ENCODE measurements around the gene FOXL3. TPM values are rescaled to one million over a fixed set of nuclear protein-coding genes. Genes with fewer than 3 reads are reported as not detected.

FOXL3 gene
- polyA plus RNA-seq, 1 experiment, result not detected

DNA sequence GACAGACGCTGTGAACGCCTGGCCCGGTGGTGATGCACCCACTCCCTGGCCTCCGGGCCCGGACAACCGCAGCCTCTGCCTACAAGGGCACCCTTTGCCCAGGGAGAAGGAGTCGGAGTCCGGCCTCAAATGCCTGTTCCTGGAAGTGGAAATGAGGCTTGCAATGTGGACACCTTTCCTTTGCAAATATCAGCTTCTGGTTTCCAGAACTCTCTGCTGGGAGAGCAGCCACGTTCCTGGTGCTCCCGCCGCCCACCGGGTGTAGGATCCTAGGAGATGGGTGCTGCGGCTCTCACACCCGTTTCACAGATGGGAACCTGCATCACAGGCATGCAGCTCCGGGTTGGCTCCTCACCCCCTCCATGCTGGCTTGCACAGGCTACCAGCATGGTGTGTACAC lies 2.9 kb downstream of the FOXL3 start:
- POLR2A ChIA-PET, result no interaction called here
- no peak for DNase-seq (ENCODE audit: low read depth, low spot score)
- Histone ChIP-seq H3K27me3 (ENCODE audit: control insufficient read depth, insufficient read depth, low read length) (peaks cover 62% of the 10 kb centered on the region), H3K27ac (ENCODE audit: low read depth, low read length) (no peak overlapping the region), H3K4me3 (ENCODE audit: low read depth, low read length) (no peak overlapping the region), H3K9me3 (ENCODE audit: control insufficient read depth, insufficient read depth, low read length) (peaks cover 8% of the 10 kb centered on the region)
- CTCF ChIA-PET, result no interaction called here
- TF ChIP-seq, protein P1, sequence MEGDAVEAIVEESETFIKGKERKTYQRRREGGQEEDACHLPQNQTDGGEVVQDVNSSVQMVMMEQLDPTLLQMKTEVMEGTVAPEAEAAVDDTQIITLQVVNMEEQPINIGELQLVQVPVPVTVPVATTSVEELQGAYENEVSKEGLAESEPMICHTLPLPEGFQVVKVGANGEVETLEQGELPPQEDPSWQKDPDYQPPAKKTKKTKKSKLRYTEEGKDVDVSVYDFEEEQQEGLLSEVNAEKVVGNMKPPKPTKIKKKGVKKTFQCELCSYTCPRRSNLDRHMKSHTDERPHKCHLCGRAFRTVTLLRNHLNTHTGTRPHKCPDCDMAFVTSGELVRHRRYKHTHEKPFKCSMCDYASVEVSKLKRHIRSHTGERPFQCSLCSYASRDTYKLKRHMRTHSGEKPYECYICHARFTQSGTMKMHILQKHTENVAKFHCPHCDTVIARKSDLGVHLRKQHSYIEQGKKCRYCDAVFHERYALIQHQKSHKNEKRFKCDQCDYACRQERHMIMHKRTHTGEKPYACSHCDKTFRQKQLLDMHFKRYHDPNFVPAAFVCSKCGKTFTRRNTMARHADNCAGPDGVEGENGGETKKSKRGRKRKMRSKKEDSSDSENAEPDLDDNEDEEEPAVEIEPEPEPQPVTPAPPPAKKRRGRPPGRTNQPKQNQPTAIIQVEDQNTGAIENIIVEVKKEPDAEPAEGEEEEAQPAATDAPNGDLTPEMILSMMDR (IDR thresholded peaks at IDR 0.05; ENCODE audit: low read depth, low read length), result no peak

DNA sequence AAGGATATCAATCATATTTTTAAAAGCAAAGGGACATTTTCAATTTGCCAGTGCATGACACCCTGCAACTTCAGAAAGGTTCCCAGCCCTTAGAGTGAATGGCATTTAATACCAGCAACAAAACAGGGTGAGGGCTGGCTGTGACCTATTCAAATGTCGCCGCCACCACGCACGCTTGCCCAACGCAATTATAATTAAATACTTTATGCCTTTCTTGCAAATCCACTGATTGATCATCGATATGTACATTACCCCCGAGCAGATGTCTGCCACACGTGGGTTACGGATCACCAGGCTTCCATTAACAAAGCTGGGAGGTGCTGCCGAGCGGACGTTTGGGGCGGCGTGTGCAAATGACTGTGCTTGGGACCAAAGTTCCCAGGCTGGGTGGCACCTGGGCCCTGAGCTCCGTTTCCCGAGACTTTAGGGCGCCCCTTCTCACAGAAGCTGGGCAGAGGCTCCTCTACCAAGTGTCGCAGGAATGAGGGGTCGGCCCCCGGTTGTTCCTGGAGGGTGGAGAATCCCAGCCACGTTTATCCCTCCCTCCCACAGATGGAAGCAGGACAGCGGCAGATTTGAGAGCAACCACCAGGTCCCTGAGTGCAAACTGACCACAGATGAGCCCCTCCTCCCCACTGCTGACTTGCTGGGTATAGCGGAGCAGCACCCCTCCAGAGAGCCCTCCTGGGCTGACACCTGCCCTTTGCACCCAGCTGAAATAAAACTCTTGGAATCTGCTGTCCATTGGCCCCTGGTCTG lies 3.9 kb downstream of the FOXL3 start:
- no peak overlapping the region for H3K27ac ChIP-seq (ENCODE audit: low read depth, low read length)
- no peak for DNase-seq (ENCODE audit: low read depth, low spot score)
- POLR2A ChIA-PET, result no interaction called here
- H3K27me3 ChIP-seq (ENCODE audit: control insufficient read depth, insufficient read depth, low read length), result peaks cover 55% of the 10 kb centered on the region
- peaks cover 4% of the 10 kb centered on the region; the same call in 1 of the 2 replicates for H3K9me3 ChIP-seq (ENCODE audit: control insufficient read depth, insufficient read depth, low read length)
- CTCF ChIA-PET, result no interaction called here
- no peak overlapping the region for H3K4me3 ChIP-seq (ENCODE audit: low read depth, low read length)
- TF ChIP-seq, protein P1 (IDR thresholded peaks at IDR 0.05; ENCODE audit: low read depth, low read length), result no peak

DNA sequence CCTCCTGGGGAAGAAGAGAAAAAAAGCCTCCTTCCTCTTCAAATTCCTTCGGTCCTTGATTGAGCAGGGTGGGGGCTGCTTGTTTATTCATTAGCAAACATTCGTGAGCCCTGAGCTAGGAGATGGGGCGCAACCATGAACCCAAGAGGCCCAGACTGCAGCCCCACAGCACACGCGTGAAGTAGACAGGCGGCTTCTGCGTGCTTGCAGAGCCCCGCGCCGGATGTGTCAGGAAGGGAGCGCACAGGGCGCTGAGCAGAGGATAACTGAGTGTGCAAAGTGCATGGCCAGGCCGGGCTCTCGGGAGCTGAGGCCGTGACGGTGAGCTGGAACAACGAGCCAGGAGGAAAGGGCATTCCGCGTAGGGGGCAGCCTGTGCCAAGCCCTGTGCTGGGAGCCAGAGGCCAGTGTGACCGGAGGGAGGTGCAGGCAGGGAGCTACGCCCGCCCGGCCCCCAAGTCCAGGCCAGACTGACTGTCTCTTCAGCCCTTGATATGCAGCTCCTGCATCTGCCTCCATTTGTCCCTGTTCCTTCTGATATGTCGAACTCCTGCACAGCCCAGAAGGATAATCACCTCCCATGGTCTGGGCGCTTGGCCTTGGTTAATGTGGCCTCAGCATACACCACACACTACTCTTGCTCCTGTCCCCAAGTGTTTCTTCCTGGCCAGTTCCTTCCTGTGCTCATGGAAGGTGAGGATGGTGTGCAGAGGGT lies 4.6 kb downstream of the FOXL3 start:
- Histone ChIP-seq H3K4me3 (ENCODE audit: low read depth, low read length) (no peak overlapping the region), H3K27me3 (ENCODE audit: control insufficient read depth, insufficient read depth, low read length) (peaks cover 49% of the 10 kb centered on the region), H3K9me3 (ENCODE audit: control insufficient read depth, insufficient read depth, low read length) (peaks cover 4% of the 10 kb centered on the region; the same call in 1 of the 2 replicates), H3K27ac (ENCODE audit: low read depth, low read length) (no peak overlapping the region)
- CTCF ChIA-PET, result no interaction called here
- TF ChIP-seq, protein P1 (IDR thresholded peaks at IDR 0.05; ENCODE audit: low read depth, low read length), result no peak
- no peak for DNase-seq (ENCODE audit: low read depth, low spot score)
- POLR2A ChIA-PET, result no interaction called here

DNA sequence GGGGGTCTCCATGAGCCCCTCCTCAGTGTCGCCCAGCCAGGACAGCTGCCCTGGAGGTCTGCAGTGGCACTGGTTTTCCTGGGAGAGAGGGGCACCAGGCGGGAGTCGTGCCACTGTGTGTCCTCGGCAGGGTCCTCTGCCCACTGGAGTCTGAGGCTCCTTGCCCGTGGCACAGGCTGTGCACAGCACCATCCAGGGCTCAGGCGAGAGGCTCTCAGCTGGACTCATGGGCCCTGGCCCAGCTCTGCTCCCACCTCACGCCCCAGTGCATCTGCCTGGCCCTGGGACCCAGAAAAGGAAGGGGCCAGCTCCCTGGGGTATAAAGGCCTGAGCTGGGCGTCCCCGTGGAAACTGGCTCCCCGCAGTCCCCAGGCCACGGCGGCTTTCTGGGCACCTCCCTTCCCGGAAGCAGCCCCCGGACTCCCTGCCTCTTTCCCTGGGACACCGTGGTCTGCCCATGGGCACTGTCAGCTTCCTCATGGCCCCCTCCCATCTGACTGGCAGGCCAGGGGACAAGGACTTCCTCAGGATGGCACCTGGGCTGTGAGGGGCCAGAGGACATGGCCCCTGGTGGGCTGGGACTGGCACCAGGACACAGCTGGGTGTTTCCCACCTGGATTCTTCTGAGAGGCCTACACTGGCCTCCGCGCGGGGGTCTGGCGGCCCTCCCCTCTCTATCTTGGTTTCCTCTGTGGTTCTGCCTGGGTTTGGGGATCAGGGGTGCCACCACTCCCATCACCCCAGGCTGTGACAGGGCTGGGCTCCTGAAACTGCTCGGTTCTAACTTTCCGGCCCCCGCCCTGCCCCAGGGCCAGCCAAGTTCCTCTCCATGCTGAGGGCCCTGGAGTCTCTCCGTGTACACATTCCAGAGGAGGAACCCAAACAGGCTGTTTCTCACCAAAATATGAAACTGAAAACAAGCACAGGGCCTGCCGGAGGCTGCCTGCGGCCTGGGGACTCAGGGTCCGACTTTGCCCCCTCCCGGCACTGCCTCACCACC lies 5.5 kb downstream of the FOXL3 start:
- Histone ChIP-seq H3K27ac (ENCODE audit: low read depth, low read length) (no peak overlapping the region), H3K9me3 (ENCODE audit: control insufficient read depth, insufficient read depth, low read length) (peaks cover 4% of the 10 kb centered on the region; the same call in 1 of the 2 replicates), H3K27me3 (ENCODE audit: control insufficient read depth, insufficient read depth, low read length) (peaks cover 40% of the 10 kb centered on the region), H3K4me3 (ENCODE audit: low read depth, low read length) (no peak overlapping the region)
- POLR2A ChIA-PET, result no interaction called here
- TF ChIP-seq, protein P1 (IDR thresholded peaks at IDR 0.05; ENCODE audit: low read depth, low read length), result no peak
- no peak for DNase-seq (ENCODE audit: low read depth, low spot score)
- CTCF ChIA-PET, result no interaction called here

Data from AG04450 (cell line).